ENCODE measurements around the gene RTL9. TPM values are rescaled to one million over a fixed set of nuclear protein-coding genes. Genes with fewer than 3 reads are reported as not detected.
A peak's percentile ranks its signal among the peaks of the same experiment; 100 is the strongest.

The RTL9 gene
- total RNA-seq, 1 donor from 2014 or later: 0.91 TPM

DNA sequence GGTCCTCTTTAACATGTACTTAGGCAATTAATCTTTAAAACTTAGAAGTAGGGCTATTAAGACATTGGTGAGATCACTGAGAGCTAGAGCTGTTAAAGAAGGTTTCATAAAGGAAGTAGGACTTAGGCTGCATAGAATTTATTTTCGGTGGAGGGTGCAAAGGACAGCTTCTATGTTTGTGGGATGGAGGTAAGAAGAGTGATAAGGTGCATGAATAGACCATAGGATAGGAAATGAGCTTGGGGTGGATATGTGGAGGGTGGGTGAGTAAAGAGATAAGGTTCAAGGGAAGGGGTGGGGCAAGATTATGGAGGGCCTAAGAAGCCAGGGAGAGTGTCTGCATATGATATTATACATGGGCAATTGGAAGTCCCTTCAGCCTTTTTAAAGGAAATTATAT is 15.9 kb downstream of the RTL9 start:
- no peak overlapping the region for H3K4me2 ChIP-seq (ENCODE audit: low read length)
- H3K36me3 Mint-ChIP-seq (ENCODE audit: low read depth, unreplicated experiment): no peaks in the 10 kb centered on the region
- FAIRE-seq (no peak), DNase-seq (ENCODE audit: low read depth) (no peak)
- no peaks in the 10 kb centered on the region for H3K36me3 ChIP-seq (ENCODE audit: insufficient read depth, low read length)
- H3K27ac Mint-ChIP-seq (ENCODE audit: unreplicated experiment): no peak overlapping the region
- no peak for TF ChIP-seq EZH2 (IDR thresholded peaks at IDR 0.05; ENCODE audit: insufficient read depth, low read length)
- TF ChIP-seq, protein P1, sequence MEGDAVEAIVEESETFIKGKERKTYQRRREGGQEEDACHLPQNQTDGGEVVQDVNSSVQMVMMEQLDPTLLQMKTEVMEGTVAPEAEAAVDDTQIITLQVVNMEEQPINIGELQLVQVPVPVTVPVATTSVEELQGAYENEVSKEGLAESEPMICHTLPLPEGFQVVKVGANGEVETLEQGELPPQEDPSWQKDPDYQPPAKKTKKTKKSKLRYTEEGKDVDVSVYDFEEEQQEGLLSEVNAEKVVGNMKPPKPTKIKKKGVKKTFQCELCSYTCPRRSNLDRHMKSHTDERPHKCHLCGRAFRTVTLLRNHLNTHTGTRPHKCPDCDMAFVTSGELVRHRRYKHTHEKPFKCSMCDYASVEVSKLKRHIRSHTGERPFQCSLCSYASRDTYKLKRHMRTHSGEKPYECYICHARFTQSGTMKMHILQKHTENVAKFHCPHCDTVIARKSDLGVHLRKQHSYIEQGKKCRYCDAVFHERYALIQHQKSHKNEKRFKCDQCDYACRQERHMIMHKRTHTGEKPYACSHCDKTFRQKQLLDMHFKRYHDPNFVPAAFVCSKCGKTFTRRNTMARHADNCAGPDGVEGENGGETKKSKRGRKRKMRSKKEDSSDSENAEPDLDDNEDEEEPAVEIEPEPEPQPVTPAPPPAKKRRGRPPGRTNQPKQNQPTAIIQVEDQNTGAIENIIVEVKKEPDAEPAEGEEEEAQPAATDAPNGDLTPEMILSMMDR (IDR thresholded peaks at IDR 0.05; ENCODE audit: insufficient read depth, low read depth, low read length): no peak
- H3K27me3 ChIP-seq (ENCODE audit: insufficient read depth, low read length): no peaks in the 10 kb centered on the region
- no peaks in the 10 kb centered on the region for H3K4me1 Mint-ChIP-seq (ENCODE audit: low read depth, unreplicated experiment)
- H3K4me1 ChIP-seq (ENCODE audit: insufficient read depth, low read length): no peaks in the 10 kb centered on the region
- H2AFZ ChIP-seq (ENCODE audit: low read depth, low read length): no peak overlapping the region
- H3K4me3 ChIP-seq (ENCODE audit: insufficient read depth, low read depth, low read length): no peak overlapping the region
- H3K4me3 Mint-ChIP-seq (ENCODE audit: unreplicated experiment): no peak overlapping the region
- H3K27ac ChIP-seq (ENCODE audit: low read depth, low read length): no peak overlapping the region
- no peaks in the 10 kb centered on the region for H3K79me2 ChIP-seq (ENCODE audit: insufficient read depth, low read length)
- no peaks in the 10 kb centered on the region for H3K9me3 ChIP-seq (ENCODE audit: insufficient read depth, low read depth, low read length)
- no peaks in the 10 kb centered on the region for H3K27me3 Mint-ChIP-seq (ENCODE audit: low read depth, unreplicated experiment)
- no peaks in the 10 kb centered on the region for H4K20me1 ChIP-seq (ENCODE audit: insufficient read depth, low read length)
- H3K9me3 Mint-ChIP-seq (ENCODE audit: unreplicated experiment): no peaks in the 10 kb centered on the region
- H3K9ac ChIP-seq (ENCODE audit: low read length): no peak overlapping the region

DNA sequence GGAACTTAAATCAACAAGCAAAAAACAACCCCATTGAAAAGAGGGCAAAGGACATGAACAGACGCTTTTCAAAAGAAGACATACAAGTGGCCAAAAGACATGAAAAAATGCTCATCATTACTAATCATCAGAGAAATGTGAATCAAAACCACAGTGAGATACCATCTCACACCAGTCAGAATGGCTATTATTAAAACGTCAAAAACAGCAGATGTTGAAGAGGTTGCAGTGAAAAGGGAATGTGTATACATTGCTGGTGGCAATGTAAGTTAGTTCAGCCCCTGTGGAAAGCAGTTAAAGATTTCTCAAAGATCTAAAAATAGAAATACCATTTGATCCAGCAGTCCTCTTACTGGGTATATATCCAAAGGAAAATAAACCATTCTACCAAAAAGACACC is 22.6 kb downstream of the RTL9 start:
- H3K79me2 ChIP-seq (ENCODE audit: insufficient read depth, low read length): no peaks in the 10 kb centered on the region
- H2AFZ ChIP-seq (ENCODE audit: low read depth, low read length): no peak overlapping the region
- H3K27ac ChIP-seq (ENCODE audit: low read depth, low read length): no peak overlapping the region
- TF ChIP-seq, protein P1 (IDR thresholded peaks at IDR 0.05; ENCODE audit: insufficient read depth, low read depth, low read length): no peak
- TF ChIP-seq EZH2 (IDR thresholded peaks at IDR 0.05; ENCODE audit: insufficient read depth, low read length): no peak
- no peaks in the 10 kb centered on the region for H3K9me3 Mint-ChIP-seq (ENCODE audit: unreplicated experiment)
- H3K36me3 ChIP-seq (ENCODE audit: insufficient read depth, low read length): no peaks in the 10 kb centered on the region
- no peak overlapping the region for H3K4me3 ChIP-seq (ENCODE audit: insufficient read depth, low read depth, low read length)
- no peaks in the 10 kb centered on the region for H3K27me3 ChIP-seq (ENCODE audit: insufficient read depth, low read length)
- DNase-seq (ENCODE audit: low read depth): peak; percentile 72
- no peak overlapping the region for H3K9ac ChIP-seq (ENCODE audit: low read length)
- no peak overlapping the region for H3K4me3 Mint-ChIP-seq (ENCODE audit: unreplicated experiment)
- H3K4me1 Mint-ChIP-seq (ENCODE audit: low read depth, unreplicated experiment): peaks cover 36% of the 10 kb centered on the region
- peak overlapping the region; percentile 79 for H3K27ac Mint-ChIP-seq (ENCODE audit: unreplicated experiment)
- peaks cover 29% of the 10 kb centered on the region for H3K4me1 ChIP-seq (ENCODE audit: insufficient read depth, low read length)
- H4K20me1 ChIP-seq (ENCODE audit: insufficient read depth, low read length): no peaks in the 10 kb centered on the region
- FAIRE-seq: peak; percentile 99
- H3K27me3 Mint-ChIP-seq (ENCODE audit: low read depth, unreplicated experiment): no peaks in the 10 kb centered on the region
- no peaks in the 10 kb centered on the region for H3K9me3 ChIP-seq (ENCODE audit: insufficient read depth, low read depth, low read length)
- no peak overlapping the region for H3K4me2 ChIP-seq (ENCODE audit: low read length)
- H3K36me3 Mint-ChIP-seq (ENCODE audit: low read depth, unreplicated experiment): no peaks in the 10 kb centered on the region

DNA sequence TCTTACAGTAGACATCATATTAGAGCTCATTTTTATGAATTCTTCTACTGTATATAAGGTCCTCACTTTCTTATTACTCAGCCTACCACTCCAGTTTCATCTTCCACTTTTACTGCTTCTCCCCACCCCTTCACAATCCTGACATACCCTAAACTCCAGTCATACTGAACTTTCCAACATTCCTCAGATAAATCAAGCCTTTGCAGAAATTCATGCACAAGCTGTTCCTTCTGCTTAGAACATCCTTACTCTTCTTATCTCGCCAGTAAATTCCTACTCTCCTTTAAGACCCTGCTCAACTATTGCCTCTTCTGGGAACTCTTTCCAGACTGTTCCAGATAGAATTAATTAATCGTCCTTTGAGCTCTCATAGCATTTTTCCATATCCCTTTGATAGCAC is 24.8 kb downstream of the RTL9 start:
- H4K20me1 ChIP-seq (ENCODE audit: insufficient read depth, low read length): no peaks in the 10 kb centered on the region
- Mint-ChIP-seq H3K27me3 (ENCODE audit: low read depth, unreplicated experiment) (no peaks in the 10 kb centered on the region), H3K9me3 (ENCODE audit: unreplicated experiment) (no peaks in the 10 kb centered on the region), H3K4me1 (ENCODE audit: low read depth, unreplicated experiment) (peaks cover 36% of the 10 kb centered on the region), H3K36me3 (ENCODE audit: low read depth, unreplicated experiment) (no peaks in the 10 kb centered on the region), H3K27ac (ENCODE audit: unreplicated experiment) (peak overlapping the region; percentile 95), H3K4me3 (ENCODE audit: unreplicated experiment) (no peak overlapping the region)
- no peaks in the 10 kb centered on the region for H3K79me2 ChIP-seq (ENCODE audit: insufficient read depth, low read length)
- H2AFZ ChIP-seq (ENCODE audit: low read depth, low read length): no peak overlapping the region
- H3K4me3 ChIP-seq (ENCODE audit: insufficient read depth, low read depth, low read length): no peak overlapping the region
- TF ChIP-seq EZH2 (IDR thresholded peaks at IDR 0.05; ENCODE audit: insufficient read depth, low read length): no peak
- TF ChIP-seq, protein P1 (IDR thresholded peaks at IDR 0.05; ENCODE audit: insufficient read depth, low read depth, low read length): no peak
- H3K27me3 ChIP-seq (ENCODE audit: insufficient read depth, low read length): no peaks in the 10 kb centered on the region
- H3K4me2 ChIP-seq (ENCODE audit: low read length): peak overlapping the region; percentile 72
- H3K9ac ChIP-seq (ENCODE audit: low read length): peak overlapping the region; percentile 49
- H3K9me3 ChIP-seq (ENCODE audit: insufficient read depth, low read depth, low read length): no peaks in the 10 kb centered on the region
- peak overlapping the region; percentile 72 for H3K27ac ChIP-seq (ENCODE audit: low read depth, low read length)
- peaks cover 29% of the 10 kb centered on the region for H3K4me1 ChIP-seq (ENCODE audit: insufficient read depth, low read length)
- no peaks in the 10 kb centered on the region for H3K36me3 ChIP-seq (ENCODE audit: insufficient read depth, low read length)
- DNase-seq (ENCODE audit: low read depth) (peak; percentile 90), FAIRE-seq (no peak)
